CD4-positive, alpha-beta T cell treated with Interleukin-6 for 4 hours (primary cell): ENCODE results near the gene CRX.
"Not testable (repeated sequence)": the region's sequence is repeated elsewhere in the genome, so short reads cannot be mapped to it uniquely, and the experiment has no call there.

Source experiments
- DNase-seq: peaks from one replicate; pipeline ENCODE4 v3.0.0-alpha.2; 2020; ENCODE audit warnings: mixed read lengths

The CRX gene

GRCh38 chr19:47804451-47804850 is 17.3 kb upstream of the CRX start, which contains the start of gene TPRX1:
Gene TPRX1, minus strand, starts transcription at chr19:47804551. Its CDS starts 12 bp downstream, at chr19:47804539.
- DNase-seq: not testable (repeated sequence)

DNA sequence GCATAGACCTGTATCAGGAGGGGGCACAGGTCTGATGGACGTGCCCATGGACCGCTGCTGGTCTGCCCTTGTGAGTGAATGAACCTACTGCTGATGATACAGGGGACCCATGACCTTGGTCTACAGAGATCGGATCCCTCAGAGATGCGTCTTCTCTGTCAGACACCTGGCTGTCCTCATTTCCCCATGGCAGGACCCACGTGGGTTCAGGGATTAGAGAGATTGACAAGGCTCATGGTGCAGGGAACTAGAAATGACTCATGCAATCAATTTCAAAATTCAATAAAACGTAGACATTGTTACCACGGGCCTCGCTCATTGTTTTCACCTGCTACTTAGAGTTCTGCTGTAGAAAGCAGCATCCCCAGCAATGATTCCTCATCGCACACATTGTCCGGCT is 16.4 kb upstream of the CRX start:
- no peak for DNase-seq

DNA sequence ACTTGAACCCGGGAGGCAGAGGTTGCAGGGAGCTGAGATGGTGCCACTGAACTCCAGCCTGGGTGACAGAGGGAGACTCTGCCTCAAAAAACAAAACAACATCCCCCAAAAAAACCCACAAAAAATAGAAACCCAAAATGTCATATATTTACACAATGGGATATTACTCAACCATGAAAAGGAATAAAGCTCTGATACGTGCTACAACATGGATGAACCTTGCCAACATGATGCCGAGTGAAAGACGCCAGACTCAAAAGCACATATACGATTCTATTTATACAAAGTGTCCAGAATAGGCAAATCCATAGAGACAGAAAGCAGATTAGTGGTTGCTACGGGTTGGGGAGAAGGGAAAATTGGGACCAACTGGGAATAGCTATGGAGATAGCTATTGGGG is 15.3 kb upstream of the CRX start:
- no peak for DNase-seq

DNA sequence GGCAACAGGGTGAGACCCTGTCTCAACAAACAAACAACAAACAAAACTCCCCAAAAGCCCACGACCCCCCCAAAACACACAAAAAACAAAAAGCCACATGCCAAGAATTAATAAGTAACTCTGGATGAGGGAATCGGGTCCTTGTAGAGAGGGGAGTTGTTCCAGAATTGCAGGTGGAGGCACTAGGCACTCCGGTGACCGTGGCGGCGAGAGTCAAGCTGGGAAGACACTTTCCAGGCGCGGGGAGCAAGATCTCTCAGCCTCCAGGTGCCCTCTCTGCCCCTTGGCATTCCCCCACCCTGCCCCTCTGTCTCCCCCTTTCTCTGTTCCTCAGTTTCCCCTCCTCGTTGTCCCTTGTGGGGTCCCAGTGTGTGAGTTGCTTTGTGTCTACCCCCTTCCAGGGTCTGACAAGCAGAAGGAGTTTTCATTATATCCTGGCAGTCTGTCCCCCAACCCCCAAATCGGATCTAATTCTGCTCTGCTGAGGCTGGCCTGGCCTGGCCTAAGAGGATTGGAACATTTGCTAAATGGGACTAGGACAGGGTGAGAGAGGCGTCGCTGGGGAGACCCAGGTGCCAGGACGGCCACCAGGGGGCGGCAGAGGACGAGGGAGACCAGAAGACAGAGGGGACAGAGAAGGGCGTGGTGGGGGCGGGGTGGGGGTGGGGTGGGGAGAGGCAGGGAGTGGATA is 8.3 kb upstream of the CRX start:
- DNase-seq: peak; percentile 80

DNA sequence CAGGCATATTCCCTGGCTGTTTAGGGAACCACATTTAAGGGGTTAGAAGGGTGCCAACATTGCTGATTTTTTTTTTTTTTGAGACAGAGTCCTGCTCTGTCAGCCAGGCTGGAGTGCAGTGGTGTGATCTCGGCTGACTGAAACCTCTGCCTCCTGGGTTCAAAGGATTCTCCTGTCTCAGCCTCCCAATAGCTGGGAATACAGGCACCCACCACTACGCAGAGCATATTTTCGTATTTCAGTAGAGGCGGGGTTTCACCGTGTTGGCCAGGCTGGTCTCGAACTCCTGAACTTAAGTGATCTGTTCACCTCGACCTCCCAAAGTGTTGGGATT is 7.8 kb upstream of the CRX start:
- no peak for DNase-seq

GRCh38 chr19:47816270-47816669 is 5.5 kb upstream of the CRX start:
- DNase-seq: not testable (repeated sequence)

DNA sequence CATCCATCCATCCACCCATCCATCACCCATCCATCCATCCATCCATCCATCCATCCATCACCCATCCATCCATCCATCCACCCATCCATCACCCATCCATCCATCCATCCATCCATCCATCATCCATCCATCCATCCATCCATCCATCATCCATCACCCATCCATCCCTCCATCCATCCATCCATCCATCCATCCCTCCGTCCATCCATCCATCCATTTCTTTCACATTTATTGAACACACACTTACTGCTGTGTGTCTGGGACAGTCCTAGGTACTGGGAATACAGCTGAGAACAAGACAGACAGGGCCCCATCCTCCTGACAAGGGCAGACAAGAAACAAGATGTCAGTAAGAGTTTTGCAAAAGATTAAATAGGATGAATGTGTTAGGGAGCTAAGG is 3.5 kb upstream of the CRX start:
- not testable (repeated sequence) for DNase-seq

GRCh38 chr19:47819858-47820257 is 1.9 kb upstream of the CRX start:
- no peak for DNase-seq

DNA sequence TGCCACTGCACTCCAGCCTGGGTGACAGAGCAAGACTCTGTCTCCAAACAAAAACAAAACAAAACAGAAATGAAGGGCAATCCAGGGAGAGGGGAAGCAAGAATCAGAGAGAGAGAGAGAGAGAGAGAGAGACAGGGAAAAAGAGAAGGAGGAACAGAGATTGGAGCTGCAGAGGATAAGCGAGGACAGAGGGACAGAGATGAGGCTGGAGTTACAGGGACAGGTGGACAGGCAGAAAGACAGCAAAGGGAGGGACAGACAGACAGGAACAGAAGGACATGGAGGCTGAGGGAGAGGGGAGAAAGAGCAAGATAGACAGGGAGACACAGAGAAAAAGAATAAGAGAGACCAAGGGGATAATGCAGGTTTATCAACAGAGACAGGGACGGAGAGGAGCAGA is 1.3 kb upstream of the CRX start:
- no peak for DNase-seq

GRCh38 chr19:47824396-47824795 is 2.7 kb downstream of the CRX start:
- no peak for DNase-seq

DNA sequence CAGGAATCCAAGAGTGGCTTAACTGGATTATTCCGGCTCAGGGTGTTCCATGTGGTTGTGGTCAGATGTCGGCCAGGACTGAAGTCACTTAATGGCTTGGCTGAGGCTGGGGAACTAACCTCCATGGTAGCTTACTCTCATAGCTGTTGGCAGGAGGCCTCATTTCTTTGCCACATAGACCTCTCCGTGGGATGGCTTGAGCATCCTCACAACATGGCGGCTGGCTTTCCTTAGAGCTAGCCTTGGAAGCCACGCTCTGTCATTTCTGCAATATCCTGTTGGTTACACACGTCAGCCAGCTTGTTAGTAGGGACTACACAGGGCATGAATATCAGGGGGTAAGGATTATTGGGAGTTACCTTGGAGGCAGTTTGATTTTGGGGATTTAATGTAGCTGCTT is 5.1 kb downstream of the CRX start:
- no peak for DNase-seq

DNA sequence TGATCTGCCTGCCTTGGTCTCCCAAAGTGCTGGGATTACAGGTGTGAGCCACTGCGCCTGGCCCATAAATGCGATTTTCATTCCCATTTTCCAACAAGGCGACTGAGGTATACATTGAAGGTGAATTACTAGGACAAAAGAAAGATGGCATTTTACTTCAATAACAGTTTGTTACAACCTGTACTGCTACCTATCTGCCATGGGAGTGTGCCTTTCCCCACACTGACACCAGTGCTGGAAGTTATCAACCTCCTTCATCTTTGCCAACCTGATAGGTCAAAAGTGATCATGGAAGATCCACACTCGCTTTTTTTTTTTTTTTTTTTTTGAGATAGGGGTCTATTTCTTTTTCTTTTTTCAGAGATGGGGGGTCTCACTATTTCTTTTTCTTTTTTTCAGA is 11.0 kb downstream of the CRX start:
- no peak for DNase-seq

DNA sequence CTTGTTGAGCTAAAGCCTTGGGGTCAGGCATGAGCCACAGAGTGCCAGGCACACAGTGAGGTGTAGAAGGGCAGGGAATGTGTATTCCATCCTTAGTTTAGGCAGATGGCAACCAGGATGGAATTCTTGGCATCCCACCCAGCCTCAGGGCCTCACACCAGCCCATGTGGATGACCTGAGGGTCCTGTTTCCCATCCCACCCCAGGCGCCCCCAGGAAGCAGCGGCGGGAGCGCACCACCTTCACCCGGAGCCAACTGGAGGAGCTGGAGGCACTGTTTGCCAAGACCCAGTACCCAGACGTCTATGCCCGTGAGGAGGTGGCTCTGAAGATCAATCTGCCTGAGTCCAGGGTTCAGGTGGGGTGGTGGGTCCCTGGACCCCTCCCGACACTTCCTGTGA is 14.3 kb downstream of the CRX start:
- no peak for DNase-seq

DNA sequence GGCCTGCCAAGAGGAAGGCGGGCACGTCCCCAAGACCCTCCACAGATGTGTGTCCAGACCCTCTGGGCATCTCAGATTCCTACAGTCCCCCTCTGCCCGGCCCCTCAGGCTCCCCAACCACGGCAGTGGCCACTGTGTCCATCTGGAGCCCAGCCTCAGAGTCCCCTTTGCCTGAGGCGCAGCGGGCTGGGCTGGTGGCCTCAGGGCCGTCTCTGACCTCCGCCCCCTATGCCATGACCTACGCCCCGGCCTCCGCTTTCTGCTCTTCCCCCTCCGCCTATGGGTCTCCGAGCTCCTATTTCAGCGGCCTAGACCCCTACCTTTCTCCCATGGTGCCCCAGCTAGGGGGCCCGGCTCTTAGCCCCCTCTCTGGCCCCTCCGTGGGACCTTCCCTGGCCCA is 17.7 kb downstream of the CRX start:
- no peak for DNase-seq

GRCh38 chr19:47839913-47840312 is 18.2 kb downstream of the CRX start:
- DNase-seq: no peak

- DNase-seq: no peak
These were observed 21.2 kb downstream of the CRX start for GRCh38 chr19:47842941-47843340.

DNA sequence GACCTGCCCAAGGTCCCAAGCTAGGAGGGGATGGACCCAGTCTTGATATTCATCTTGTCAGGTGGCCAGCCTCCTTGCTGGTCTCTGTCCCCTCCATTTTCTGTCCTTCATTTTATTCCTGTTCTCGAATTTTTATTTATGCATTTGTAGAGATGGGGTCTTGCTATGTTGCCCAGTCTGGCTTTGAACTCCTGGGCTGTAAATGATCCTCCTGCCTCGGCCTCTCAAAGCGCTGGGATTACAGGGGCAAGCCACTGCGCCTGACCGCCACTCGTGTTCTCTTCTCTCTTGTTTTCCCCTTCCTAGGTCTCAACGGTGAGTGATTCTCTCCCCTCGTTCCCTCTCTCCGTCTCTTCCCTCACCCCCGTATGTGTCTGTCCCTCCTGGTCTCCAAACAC is 26.7 kb downstream of the CRX start:
- DNase-seq: no peak

DNA sequence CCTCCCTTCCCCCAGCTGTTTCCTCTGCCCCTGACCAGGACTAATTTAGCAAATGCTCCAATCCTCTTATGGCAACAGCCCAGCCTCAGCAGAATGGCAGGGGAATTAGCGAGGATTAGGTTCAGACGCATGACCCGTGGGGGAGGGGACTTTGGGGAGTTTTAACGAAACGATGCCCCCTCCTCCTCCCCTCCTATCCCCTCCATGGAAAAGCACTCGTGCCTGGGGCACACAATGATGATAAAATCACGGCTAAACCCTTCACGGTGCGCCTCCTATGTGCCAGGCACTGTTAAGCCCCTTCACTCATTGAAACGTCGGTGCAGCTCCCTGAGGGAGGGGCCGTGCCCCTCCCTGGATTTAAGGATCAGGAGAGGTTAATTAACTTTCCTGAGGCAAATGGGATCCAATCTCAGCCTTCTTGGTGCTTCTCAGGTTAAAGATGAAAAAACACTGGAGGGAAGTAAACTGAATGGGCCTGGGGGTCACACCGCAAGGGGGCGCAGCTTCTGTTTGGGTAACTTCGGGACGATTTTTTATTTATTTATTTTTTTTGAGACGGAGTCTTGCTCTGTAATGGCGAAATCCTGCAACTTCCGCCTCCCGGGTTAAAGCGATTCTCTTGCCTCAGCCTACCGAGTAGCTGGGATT is 27.2 kb downstream of the CRX start:
- peak; percentile 40 for DNase-seq

- no peak for DNase-seq
These were observed 31.3 kb downstream of the CRX start for GRCh38 chr19:47853003-47853402.

DNA sequence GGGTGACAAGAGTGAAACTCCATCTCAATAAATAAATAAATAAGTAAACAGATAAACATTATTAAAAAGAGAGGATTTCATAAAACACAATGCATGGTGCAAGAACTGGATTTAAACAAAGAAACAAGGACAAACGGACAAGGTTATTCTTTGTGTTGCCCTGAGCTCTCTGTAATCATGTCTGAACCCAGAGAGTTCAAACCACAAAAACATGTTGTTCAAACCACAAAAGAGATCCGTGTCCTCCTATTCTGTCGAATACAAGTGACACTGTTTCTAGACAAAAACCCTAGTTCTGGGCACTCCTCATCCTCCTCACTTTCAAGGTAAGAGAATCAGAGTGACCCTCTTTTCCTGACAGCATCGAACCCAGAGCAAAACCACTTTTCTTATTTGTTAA is 32.7 kb downstream of the CRX start:
- DNase-seq: no peak

- not testable (repeated sequence) for DNase-seq
These were observed 36.5 kb downstream of the CRX start for GRCh38 chr19:47858231-47858630.

DNA sequence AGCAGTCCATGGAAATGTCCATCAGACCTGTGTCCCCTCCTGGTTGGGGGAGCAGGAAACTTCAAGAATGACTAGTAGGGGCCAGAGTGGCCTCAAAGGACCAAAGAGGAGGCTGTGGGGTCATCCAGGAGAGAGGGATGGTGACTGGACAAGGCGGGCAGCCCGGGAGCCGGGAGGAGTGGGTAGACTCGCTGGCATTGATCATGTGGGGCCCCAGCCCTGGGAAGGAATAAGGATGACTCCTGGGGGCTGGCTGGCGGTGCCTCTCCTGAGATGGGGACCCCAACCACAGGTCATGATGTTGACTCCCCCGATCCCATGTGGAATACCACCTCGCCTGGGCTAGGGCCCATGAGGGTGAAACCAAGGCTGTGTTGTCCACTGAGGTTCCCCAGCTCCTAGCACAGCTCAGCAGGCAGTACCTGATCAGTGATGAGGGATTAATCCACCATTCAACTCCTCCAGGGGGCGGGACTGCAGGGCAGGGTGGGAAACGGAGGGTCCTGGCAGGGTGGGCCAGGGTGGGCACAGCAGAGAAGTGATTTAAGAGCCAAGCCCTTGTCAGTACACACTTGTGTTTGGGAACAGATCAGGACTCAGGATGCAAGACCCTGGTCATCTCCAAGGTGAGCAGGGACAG is 37.0 kb downstream of the CRX start, which contains the start of gene TPRX2:
TPRX2 (plus strand) TSS at position 590 of the 640 bp plus-strand sequence; CDS start at position 602, 12 bp downstream.
- DNase-seq: not testable (repeated sequence)

GRCh38 chr19:47859838-47860237 is 38.1 kb downstream of the CRX start:
- DNase-seq: not testable (repeated sequence)

DNA sequence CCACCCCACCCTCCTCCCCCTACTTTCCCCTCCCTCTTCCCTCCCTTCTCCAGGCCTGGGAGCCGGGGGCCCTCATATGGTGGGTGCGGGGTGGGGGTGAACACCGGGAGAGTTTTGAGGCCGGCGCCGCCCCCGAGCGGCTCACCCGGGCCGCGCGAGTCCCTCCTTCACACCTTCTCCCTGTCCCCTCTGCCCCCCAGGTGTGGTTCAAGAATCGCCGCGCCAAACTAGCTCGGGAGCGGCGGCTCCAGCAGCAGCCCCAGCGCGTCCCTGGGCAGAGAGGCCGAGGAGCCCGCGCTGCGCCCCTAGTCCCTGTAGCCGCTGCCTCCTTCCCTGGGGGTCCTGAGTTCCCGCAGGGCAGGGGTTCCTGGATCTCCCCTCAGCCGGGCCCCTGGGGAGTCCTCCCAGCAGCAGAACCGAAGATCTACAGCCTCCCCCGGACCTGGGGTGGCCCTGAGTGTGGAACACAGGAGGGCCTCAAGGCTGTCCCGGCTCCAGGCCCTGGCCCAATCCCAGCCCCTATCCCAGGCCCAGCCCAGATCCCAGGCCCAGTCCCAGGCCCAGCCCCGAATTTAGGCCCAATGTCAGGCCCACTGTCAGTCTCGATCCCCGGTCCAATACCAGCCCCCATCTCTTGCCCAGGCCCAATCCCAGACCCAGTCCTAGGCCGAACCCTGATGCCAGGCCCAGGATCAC is 39.0 kb downstream of the CRX start:
- no peak for DNase-seq
